ENCODE data around the gene PSD2. TPM values are rescaled to one million over a fixed set of nuclear protein-coding genes. Genes with fewer than 3 reads are reported as not detected.

The PSD2 gene
- total RNA-seq, 1 donor from 2014 or later = 0.52 TPM

DNA sequence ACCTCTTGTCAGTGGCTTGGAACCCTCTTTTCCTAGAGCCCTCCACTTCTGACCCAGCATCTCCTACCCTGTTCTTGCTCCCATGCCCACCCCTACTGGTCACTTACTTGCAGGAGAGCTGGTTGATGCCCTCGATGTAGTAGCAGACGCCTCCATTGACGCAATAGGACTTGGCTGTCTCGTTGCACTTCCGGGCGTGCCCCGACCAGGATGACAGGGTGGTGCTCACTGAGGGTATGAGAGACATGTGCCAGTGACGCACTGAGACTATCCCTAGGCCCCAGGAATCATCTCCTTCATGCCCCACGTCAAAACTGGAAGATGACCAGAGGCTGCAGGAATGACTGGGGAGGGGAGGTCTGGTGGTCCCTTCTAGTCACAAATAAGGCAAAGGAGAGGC lies 76.0 kb downstream of the PSD2 start:
- no peak overlapping the region for H3K4me3 ChIP-seq (ENCODE audit: low read length in 3 of 3)
- peaks cover 0 to 2% (median 0%) of the 10 kb centered on the region in 3 donors for H3K4me1 ChIP-seq (ENCODE audit: control insufficient read depth in 3 of 3, insufficient read depth in 3 of 3, low read length in 3 of 3)
- H3K9me3 ChIP-seq (ENCODE audit: control insufficient read depth in 3 of 3, low read length in 3 of 3) = no peaks in the 10 kb centered on the region
- H3K36me3 ChIP-seq (ENCODE audit: control insufficient read depth in 3 of 3, insufficient read depth in 3 of 3, low read length in 3 of 3) = peaks cover 0 to 3% (median 0%) of the 10 kb centered on the region in 3 donors
- H3K27me3 ChIP-seq (ENCODE audit: control insufficient read depth in 3 of 3, insufficient read depth in 3 of 3, low read length in 3 of 3) = peaks cover 0 to 2% (median 0%) of the 10 kb centered on the region in 3 donors
- H3K27ac ChIP-seq (ENCODE audit: low read depth, low read length) = no peak overlapping the region
- H3K9ac ChIP-seq (ENCODE audit: low read depth in 1 of 3, low read length in 3 of 3) = no peak overlapping the region

DNA sequence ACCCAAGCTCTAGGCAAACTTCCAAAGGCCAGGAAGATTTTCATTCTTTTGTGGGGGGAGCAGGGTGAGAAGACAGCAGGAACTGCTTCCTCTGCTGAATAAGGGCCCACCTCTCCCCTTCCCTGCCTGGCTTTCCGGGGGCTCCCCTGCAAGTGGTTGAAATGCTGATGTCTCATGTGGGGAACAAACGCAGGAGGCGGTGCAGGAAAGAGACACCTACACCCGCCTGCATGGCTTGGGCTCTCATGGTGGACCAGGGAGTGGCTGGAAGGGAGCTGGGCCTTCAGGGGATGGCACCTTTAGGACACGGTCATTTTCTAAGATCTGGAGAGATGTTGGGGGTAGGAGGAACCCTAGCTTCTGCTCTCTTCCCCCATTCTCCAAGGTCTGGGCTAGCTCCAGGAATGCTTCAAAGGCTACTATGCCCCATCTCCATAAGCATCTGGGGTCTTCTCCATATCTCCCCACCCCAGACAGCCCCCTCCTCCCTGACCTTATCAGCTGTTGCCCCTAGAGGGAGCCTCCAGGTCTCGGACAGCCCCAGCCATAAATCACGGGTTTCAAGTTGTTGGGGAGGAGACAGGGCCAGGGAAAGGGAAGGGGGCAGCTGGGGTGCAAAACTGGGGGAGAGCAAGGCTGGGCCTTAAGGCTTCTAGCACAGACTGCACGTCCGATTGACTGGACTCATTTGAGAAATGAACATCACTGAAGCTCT lies 76.6 kb downstream of the PSD2 start:
- Histone ChIP-seq H3K4me1 (ENCODE audit: control insufficient read depth in 3 of 3, insufficient read depth in 3 of 3, low read length in 3 of 3) (peaks cover 0 to 2% (median 0%) of the 10 kb centered on the region in 3 donors), H3K9ac (ENCODE audit: low read depth in 1 of 3, low read length in 3 of 3) (no peak overlapping the region), H3K27ac (ENCODE audit: low read depth, low read length) (no peak overlapping the region), H3K4me3 (ENCODE audit: low read length in 3 of 3) (no peak overlapping the region), H3K27me3 (ENCODE audit: control insufficient read depth in 3 of 3, insufficient read depth in 3 of 3, low read length in 3 of 3) (peaks cover 0 to 2% (median 0%) of the 10 kb centered on the region in 3 donors), H3K9me3 (ENCODE audit: control insufficient read depth in 3 of 3, low read length in 3 of 3) (no peaks in the 10 kb centered on the region), H3K36me3 (ENCODE audit: control insufficient read depth in 3 of 3, insufficient read depth in 3 of 3, low read length in 3 of 3) (peaks cover 0 to 3% (median 0%) of the 10 kb centered on the region in 3 donors)

DNA sequence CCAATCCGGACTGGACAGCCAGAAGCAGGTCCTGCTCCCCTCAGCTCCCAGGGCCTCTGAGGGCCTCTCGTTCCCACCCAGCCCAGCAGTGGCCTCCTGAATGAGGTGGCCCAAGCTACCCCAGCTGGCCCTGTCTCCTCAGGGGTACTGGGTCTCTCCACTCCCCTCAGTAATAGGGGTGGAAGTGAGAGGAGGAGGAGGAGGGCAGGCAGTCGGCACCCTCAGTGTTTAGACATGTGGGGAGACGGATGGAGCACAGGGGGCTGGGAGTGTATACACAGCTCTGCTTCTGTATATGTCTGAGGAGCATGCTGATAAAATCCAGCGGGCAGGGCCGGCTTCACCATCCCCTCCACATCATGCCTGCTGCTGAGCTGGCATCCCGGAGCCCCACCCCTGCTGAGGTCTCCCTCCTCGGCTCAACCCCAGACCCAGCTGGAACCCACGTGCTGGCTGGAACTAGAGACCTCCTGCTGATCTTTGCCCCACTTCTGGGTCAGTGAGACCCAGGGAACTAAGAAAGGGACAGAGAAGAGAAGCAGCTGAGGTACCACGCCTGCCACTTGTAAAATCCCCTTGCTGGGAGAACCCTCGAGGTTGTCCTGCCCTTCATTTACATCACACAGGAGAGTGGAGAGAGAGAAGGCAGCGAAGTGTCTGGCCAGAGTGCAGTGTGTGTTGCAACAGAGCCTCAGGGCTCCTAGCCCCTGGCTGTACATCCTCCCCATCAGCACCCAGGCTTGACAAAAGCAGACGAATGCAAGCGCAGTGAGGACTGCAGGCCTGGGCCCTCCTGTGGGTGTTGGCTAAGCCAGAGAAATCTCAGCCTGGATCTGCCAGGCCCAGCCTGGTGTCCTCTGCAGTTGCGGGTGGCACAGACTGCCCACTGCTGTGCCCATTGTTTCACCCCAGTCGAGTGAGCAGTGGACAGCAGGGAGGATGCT lies 77.5 kb downstream of the PSD2 start:
- Histone ChIP-seq H3K27me3 (ENCODE audit: control insufficient read depth in 3 of 3, insufficient read depth in 3 of 3, low read length in 3 of 3) (peaks cover 0 to 2% (median 0%) of the 10 kb centered on the region in 3 donors), H3K9ac (ENCODE audit: low read depth in 1 of 3, low read length in 3 of 3) (no peak overlapping the region), H3K36me3 (ENCODE audit: control insufficient read depth in 3 of 3, insufficient read depth in 3 of 3, low read length in 3 of 3) (peaks cover 0 to 3% (median 2%) of the 10 kb centered on the region in 3 donors), H3K4me3 (ENCODE audit: low read length in 3 of 3) (no peak overlapping the region), H3K27ac (ENCODE audit: low read depth, low read length) (no peak overlapping the region), H3K9me3 (ENCODE audit: control insufficient read depth in 3 of 3, low read length in 3 of 3) (no peaks in the 10 kb centered on the region), H3K4me1 (ENCODE audit: control insufficient read depth in 3 of 3, insufficient read depth in 3 of 3, low read length in 3 of 3) (peaks cover 0 to 2% (median 0%) of the 10 kb centered on the region in 3 donors)

DNA sequence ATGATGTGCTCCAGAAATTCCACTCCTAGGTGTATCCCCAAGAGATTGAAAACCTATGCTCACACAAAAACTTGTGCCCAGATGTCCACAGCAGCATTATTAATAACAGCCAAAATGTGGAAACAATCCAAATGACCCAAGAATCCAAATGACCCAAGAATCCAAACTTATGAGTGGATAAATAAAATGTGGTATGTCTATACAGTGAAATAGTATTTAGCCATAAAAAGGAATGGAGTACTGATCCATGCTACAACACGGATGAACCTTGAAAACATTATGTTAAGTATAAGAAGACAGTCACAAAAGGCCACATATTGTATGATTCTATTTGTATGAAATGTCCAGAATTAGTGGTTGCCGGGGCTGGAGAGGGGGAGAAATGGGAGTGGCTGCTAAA lies 80.3 kb downstream of the PSD2 start:
- Histone ChIP-seq H3K9me3 (ENCODE audit: control insufficient read depth in 3 of 3, low read length in 3 of 3) (no peaks in the 10 kb centered on the region), H3K27ac (ENCODE audit: low read depth, low read length) (no peak overlapping the region), H3K4me1 (ENCODE audit: control insufficient read depth in 3 of 3, insufficient read depth in 3 of 3, low read length in 3 of 3) (peaks cover 0 to 3% (median 2%) of the 10 kb centered on the region in 3 donors), H3K36me3 (ENCODE audit: control insufficient read depth in 3 of 3, insufficient read depth in 3 of 3, low read length in 3 of 3) (peaks cover 2 to 4% (median 3%) of the 10 kb centered on the region in 3 donors), H3K27me3 (ENCODE audit: control insufficient read depth in 3 of 3, insufficient read depth in 3 of 3, low read length in 3 of 3) (peaks cover 0 to 2% (median 0%) of the 10 kb centered on the region in 3 donors), H3K4me3 (ENCODE audit: low read length in 3 of 3) (no peak overlapping the region), H3K9ac (ENCODE audit: low read depth in 1 of 3, low read length in 3 of 3) (no peak overlapping the region)

DNA sequence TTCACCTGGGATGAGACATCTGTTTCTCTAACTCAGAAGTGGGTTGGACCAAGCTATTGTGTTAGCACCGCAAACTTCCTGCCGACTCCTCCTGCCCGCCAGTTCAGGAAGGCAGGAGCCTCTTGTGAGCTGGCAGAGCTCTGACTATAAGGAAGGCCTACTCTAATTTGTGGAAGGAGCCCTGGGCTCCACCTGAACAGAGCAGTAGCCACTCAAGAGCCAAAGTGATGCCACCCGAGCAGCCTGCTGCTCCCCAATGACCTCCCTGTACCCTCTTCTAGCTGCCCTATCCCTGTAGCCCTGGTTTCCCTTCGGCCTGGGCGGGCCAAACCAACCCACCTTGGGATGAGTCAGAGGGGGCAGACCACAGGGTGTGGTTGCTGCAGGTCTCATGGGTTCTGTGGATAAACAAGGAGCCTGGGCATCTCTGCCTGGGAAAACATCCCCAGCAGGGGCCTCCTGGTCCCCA lies 81.6 kb downstream of the PSD2 start:
- peaks cover 0 to 2% (median 0%) of the 10 kb centered on the region in 3 donors for H3K27me3 ChIP-seq (ENCODE audit: control insufficient read depth in 3 of 3, insufficient read depth in 3 of 3, low read length in 3 of 3)
- H3K36me3 ChIP-seq (ENCODE audit: control insufficient read depth in 3 of 3, insufficient read depth in 3 of 3, low read length in 3 of 3) = peaks cover 0 to 4% (median 2%) of the 10 kb centered on the region in 3 donors
- H3K9ac ChIP-seq (ENCODE audit: low read depth in 1 of 3, low read length in 3 of 3) = no peak overlapping the region
- H3K4me1 ChIP-seq (ENCODE audit: control insufficient read depth in 3 of 3, insufficient read depth in 3 of 3, low read length in 3 of 3) = peaks cover 0 to 10% (median 5%) of the 10 kb centered on the region in 3 donors
- no peak overlapping the region for H3K4me3 ChIP-seq (ENCODE audit: low read length in 3 of 3)
- H3K27ac ChIP-seq (ENCODE audit: low read depth, low read length) = no peak overlapping the region
- H3K9me3 ChIP-seq (ENCODE audit: control insufficient read depth in 3 of 3, low read length in 3 of 3) = no peaks in the 10 kb centered on the region

DNA sequence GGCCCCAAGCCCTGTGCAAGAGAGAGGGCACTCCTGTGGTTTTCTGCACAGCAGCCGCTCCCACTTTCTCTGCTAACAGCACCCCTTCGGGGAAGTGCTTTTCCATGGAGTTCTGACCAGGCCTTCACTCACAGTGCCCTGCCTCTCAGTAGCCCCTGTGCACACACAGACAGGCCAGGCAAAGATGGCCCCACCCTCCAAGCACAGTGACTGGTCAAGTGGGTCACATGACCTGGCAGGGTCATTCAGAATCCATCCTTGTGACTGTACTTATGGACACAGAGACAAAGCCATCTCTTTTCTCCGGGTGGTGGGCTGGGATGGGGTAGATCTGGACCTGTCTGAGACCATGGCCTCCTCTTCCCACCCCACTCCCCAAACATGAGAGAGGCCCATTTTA lies 82.5 kb downstream of the PSD2 start:
- peaks cover 0 to 4% (median 2%) of the 10 kb centered on the region in 3 donors for H3K36me3 ChIP-seq (ENCODE audit: control insufficient read depth in 3 of 3, insufficient read depth in 3 of 3, low read length in 3 of 3)
- H3K4me3 ChIP-seq (ENCODE audit: low read length in 3 of 3) = no peak overlapping the region
- H3K4me1 ChIP-seq (ENCODE audit: control insufficient read depth in 3 of 3, insufficient read depth in 3 of 3, low read length in 3 of 3) = peaks cover 0 to 10% (median 7%) of the 10 kb centered on the region in 3 donors
- H3K27ac ChIP-seq (ENCODE audit: low read depth, low read length) = no peak overlapping the region
- peaks cover 0 to 2% (median 0%) of the 10 kb centered on the region in 3 donors for H3K27me3 ChIP-seq (ENCODE audit: control insufficient read depth in 3 of 3, insufficient read depth in 3 of 3, low read length in 3 of 3)
- no peak overlapping the region for H3K9ac ChIP-seq (ENCODE audit: low read depth in 1 of 3, low read length in 3 of 3)
- no peaks in the 10 kb centered on the region for H3K9me3 ChIP-seq (ENCODE audit: control insufficient read depth in 3 of 3, low read length in 3 of 3)

DNA sequence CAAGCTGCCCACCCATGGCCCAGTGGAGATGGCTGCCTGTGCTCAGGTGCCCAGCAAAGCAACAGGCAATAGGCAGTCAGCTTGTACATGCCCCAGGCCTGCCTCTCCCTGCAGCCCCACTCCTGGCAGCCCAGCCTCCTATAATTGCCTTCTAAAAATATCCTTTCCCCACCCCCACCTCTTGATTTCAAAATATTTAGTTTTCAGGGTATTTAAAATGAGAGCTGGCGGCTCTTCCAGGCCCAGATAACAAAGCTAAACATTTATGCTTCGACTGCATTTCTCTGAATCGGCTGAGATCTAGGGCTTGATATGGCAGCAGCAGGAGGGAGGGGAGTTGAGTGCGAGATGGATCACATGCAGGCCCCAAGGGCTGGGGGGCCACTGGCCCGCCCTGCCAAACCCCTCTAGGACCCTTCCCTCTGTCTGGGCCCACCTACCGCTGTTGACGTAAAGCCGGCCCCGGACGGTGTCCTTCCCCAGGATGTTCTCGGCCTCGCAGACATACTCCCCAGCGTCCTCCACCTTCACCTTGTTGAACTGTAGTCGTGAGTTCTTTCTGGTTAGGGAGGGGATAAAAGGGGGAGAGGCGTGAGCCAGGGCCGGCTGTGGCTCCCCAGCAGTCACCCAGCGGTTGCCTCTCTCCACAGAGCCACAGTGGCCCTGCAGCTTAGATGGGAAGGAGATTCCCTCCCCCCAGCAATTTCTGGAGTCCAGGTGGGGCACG lies 85.0 kb downstream of the PSD2 start:
- peaks cover 5 to 24% (median 20%) of the 10 kb centered on the region in 3 donors for H3K4me1 ChIP-seq (ENCODE audit: control insufficient read depth in 3 of 3, insufficient read depth in 3 of 3, low read length in 3 of 3)
- H3K27ac ChIP-seq (ENCODE audit: low read depth, low read length) = no peak overlapping the region
- peak overlapping the region in 1 of 3 donors; percentile 8 for H3K9ac ChIP-seq (ENCODE audit: low read depth in 1 of 3, low read length in 3 of 3)
- H3K27me3 ChIP-seq (ENCODE audit: control insufficient read depth in 3 of 3, insufficient read depth in 3 of 3, low read length in 3 of 3) = no peaks in the 10 kb centered on the region
- no peak overlapping the region for H3K4me3 ChIP-seq (ENCODE audit: low read length in 3 of 3)
- peaks cover 0 to 4% (median 2%) of the 10 kb centered on the region in 3 donors for H3K36me3 ChIP-seq (ENCODE audit: control insufficient read depth in 3 of 3, insufficient read depth in 3 of 3, low read length in 3 of 3)
- no peaks in the 10 kb centered on the region for H3K9me3 ChIP-seq (ENCODE audit: control insufficient read depth in 3 of 3, low read length in 3 of 3)

DNA sequence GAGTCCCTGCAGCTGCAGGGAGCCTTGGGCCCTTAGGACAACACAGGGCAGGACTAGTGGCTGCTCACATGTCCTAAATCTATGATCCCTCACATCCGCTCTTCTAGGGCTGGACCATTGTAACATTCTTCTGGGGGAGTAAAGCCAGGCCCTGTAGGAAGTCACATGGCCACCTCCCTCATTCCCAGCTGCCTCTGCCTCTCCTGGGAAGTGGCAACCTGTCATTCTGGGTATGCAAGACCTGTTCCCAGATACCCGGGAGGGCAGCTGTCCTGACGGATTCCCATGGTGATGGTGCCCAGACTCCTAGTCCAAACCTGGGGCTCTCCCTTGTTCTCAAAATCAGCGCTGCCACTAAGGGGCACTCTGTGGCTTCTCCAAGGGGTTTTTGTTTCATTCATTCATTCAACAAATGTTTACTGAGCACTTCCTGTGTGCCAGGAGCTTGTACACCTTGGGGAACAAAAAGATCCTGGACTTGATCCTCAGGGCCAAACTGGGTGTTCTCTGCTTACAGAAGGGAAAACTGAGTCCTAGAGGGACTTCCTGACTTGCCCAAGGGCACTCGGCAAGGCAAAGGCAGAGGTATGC lies 85.6 kb downstream of the PSD2 start:
- no peaks in the 10 kb centered on the region for H3K9me3 ChIP-seq (ENCODE audit: control insufficient read depth in 3 of 3, low read length in 3 of 3)
- no peaks in the 10 kb centered on the region for H3K27me3 ChIP-seq (ENCODE audit: control insufficient read depth in 3 of 3, insufficient read depth in 3 of 3, low read length in 3 of 3)
- H3K4me1 ChIP-seq (ENCODE audit: control insufficient read depth in 3 of 3, insufficient read depth in 3 of 3, low read length in 3 of 3) = peaks cover 5 to 24% (median 20%) of the 10 kb centered on the region in 3 donors
- H3K27ac ChIP-seq (ENCODE audit: low read depth, low read length) = no peak overlapping the region
- peaks cover 0 to 7% (median 4%) of the 10 kb centered on the region in 3 donors for H3K36me3 ChIP-seq (ENCODE audit: control insufficient read depth in 3 of 3, insufficient read depth in 3 of 3, low read length in 3 of 3)
- no peak overlapping the region for H3K4me3 ChIP-seq (ENCODE audit: low read length in 3 of 3)
- no peak overlapping the region for H3K9ac ChIP-seq (ENCODE audit: low read depth in 1 of 3, low read length in 3 of 3)

DNA sequence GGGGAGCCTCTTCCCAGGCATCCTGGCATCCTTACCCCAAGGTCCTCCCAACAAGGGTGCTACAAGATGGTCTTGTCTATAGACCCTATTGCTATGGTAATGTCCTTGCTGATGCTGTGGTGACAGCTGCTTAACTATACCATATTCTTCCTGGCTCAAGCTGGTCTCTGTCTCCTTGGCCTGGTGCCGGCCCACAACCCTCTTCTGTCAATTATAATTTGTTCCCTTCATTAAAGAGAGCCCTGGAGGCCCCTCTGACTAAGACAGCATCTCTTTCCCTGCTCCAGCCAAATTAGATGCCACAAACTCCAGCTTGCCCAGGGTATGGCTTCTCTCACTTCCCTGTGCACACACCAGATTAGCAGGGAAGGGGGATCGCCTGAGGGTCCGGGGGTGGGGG lies 86.7 kb downstream of the PSD2 start:
- Histone ChIP-seq H3K27me3 (ENCODE audit: control insufficient read depth in 3 of 3, insufficient read depth in 3 of 3, low read length in 3 of 3) (no peaks in the 10 kb centered on the region), H3K9me3 (ENCODE audit: control insufficient read depth in 3 of 3, low read length in 3 of 3) (no peaks in the 10 kb centered on the region), H3K9ac (ENCODE audit: low read depth in 1 of 3, low read length in 3 of 3) (no peak overlapping the region), H3K36me3 (ENCODE audit: control insufficient read depth in 3 of 3, insufficient read depth in 3 of 3, low read length in 3 of 3) (peaks cover 0 to 10% (median 5%) of the 10 kb centered on the region in 3 donors), H3K4me3 (ENCODE audit: low read length in 3 of 3) (no peak overlapping the region), H3K4me1 (ENCODE audit: control insufficient read depth in 3 of 3, insufficient read depth in 3 of 3, low read length in 3 of 3) (peaks cover 5 to 24% (median 20%) of the 10 kb centered on the region in 3 donors), H3K27ac (ENCODE audit: low read depth, low read length) (no peak overlapping the region)

Data from skeletal muscle tissue (tissue), 4 donors.